ENCODE data around the gene GABBR1.

The GABBR1 gene

DNA sequence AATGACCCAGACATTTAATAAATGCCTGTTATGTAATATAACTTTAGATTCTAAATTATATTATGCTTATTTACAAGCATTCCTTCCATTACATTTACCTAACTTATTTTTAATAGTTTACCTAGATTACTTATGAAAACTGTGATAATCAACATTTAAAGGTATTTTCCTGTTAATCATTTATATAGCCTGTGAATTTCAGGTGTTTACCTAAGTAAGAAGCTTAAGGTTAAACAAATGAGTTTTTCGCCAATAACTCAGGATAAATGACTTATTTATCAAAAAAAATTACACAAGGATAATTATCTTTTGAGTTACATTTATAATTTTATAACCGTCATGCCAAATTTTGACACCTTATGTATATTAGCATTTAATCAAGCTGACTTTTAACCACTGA, 108.9 kb downstream of the GABBR1 start:
- no peak for DNase-seq

DNA sequence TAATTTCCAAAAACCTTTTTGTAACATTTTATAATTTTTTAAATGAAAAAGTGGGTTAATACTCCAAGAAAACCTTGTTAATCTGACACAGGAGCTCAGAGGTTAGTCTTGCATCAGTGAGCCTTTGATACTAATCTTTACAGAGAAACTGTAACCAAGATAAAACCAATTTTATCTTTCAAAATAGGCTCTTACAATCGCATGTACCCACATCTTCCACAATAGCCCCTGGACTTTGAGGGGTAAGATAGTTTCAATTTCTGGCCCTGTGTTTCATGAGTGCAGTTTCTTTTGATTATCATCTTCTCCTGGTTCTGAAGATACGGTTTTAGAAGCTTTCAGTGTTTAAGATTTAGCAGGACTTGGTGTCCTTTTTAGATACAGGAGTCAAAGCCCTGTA, 110.8 kb downstream of the GABBR1 start:
- DNase-seq, result no peak

DNA sequence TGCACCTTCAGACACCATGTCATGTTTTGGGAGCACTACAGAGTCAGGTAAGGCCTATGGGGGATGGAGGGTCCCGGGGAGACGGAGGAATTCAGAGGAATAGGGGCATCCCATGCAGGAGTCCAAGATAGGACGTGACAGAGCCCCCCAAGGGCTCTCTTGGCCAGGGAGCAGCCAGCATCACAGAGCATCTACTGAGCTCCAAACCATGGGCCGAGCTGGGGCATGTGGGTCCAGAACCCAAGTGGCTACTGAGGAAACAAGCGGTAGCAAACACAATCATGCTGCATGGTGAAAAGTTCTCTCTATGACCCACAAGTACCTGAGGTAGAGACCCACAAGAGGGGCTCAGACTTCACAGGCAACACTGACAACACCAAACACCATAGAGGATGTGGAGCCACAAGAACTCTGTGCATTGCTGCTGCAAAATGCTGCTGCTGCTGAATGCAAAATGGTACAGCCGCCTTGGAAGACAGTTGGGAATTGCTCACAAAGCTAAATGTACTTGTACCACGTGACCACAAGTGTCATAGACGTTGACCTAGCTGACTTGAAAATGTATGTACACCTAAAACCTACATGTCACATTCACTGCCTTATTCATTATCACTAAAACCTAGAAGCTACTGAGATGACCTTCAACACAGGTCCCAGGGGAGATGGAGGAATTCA, 111.8 kb downstream of the GABBR1 start:
- no peak for DNase-seq

DNA sequence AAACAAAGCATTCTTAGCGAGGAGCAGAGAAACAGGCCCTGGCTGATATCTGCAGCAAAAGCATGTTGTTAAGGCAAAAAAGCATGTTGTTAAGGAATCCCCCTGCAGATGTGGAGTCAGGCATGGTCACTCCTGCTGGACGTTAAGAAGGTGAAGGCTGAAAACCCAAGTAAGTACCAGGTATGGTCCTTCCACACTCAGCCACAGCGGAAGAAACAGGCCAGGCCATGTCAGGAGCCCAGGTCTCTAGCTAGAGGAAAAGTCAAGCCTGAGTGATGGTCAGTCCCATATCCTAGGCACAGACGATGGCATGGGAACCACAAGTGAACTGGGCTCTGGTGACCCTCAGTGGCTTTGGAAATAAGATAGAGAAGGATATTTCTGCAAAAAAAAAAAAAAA, 112.8 kb downstream of the GABBR1 start:
- no peak for DNase-seq

- no peak for DNase-seq
Observed at GRCh38 chr6:29519291-29520010, 113.5 kb downstream of the GABBR1 start.

DNA sequence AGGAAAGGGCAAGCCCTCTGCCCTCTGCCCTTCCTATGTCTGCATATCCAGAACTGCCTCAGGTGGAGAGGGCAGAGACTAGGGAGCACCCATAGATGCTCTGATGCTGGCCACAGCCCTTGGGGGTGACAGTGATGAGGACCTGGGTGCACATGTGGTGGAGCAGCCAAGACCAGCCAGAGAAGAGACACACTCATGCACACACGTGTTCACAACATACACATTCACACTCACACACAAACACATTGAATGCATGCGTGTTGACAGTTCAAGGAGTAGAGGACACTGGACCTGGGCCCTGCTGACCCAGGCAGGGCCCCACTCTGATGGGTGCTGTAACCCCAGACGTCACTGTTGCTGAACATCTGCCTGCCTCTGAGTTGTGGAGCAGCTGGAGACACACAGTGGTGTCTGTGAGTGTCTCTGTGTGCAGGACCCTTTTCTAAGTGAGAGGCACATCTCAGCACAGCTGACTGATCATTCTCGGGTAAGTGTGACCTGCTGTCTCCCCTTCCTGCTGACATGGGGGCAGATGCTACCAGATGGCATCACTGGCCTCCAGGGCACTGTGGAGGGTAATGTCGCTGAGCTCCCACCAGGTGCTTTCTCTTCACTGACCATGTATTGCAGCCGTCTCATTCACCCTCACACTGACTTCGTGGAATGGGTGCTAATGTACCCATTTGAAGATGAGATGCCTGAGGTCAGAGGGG, 115.1 kb downstream of the GABBR1 start:
- DNase-seq, result no peak

DNA sequence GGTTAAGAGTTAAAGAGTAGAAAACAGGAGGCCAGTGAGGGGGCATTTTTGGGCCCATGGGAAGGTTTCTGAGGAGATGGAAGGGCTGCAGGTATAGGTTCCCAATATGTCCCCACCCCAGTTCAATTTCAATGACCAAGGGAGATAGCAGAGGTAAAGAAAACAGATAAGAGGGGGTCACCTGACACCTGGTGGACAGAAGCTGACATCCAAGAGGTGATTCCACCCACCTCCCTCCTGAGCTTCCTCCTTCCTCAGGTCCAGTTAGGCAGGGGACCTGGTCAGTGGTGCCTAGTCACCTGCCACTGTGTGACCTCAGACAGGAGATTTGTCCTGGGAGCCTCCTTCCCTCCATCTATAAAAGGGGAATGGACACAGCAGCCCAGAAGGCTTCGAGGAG, 115.7 kb downstream of the GABBR1 start:
- no peak for DNase-seq

DNA sequence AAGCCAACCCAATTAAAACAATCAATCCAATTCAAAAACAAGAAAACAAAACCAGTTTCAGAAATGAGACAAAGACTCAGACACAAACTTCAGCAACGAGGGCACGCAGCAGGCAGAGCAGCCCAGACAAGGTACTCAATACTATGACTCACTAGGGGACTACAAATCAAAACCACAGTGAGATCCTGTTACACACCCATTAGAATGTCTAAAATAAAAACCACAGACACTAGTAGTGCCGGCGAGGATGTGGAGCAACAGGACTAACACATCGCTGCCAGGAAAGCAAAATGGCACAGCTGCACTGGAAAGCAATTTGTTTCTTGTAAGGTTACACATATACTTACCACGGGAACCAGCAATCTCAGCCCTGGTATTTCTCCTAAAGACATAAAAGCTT, 116.9 kb downstream of the GABBR1 start:
- DNase-seq, result no peak

DNA sequence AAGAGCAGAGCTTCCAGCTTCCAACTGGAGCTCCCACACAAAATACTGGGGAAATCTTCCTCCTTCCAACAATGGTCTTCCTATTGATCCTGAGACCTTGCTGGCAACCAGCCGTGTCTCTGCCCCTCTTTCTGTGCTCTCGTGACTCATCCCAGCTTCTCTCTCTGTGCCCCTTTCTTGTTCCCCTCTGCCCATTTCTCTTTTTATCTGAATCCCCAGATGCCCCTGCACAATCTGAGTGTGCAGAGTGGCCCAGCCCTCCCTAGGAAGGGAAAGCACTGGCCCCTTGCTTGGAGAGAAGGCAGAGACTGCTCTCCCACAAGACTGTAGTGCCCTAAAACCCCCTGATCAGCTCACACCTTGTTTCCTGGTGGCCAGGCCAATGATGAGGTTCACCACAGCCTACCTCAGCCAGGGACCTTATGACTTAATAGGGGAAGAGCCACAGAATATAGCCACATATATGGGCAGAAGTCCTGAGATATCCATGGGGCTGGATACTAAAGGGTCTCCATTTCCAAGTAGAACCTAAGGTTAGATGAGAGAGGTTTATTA, 122.2 kb downstream of the GABBR1 start:
- no peak for DNase-seq

GRCh38 chr6:29510202-29510601, 122.8 kb downstream of the GABBR1 start:
- no peak for DNase-seq

Measured in NCI-H2029 (cell line).